HG02610 (cell line): Measurements from ENCODE around the gene LTK.
"Not testable (repeated sequence)": the region's sequence is repeated elsewhere in the genome, so short reads cannot be mapped to it uniquely, and the experiment has no call there.

Experiments
- ATAC-seq: cut with Tn5 transposase; IDR thresholded peaks from one replicate; pipeline ENCODE4 v1.9.1; 2021; ENCODE audit warnings: mild to moderate bottlenecking, moderate library complexity; ENCODE audit not compliant: unreplicated experiment

Gene LTK

GRCh38 chr15:41480396-41481140 lies 33.1 kb downstream of the LTK start:
- ATAC-seq = no peak

- no peak for ATAC-seq
Observed at GRCh38 chr15:41476416-41477048, 37.1 kb downstream of the LTK start.

GRCh38 chr15:41474941-41475340 lies 38.7 kb downstream of the LTK start:
- no peak for ATAC-seq

GRCh38 chr15:41474436-41474835 lies 39.2 kb downstream of the LTK start:
- ATAC-seq = no peak

- no peak for ATAC-seq
Observed at GRCh38 chr15:41473418-41473817, 40.2 kb downstream of the LTK start.

GRCh38 chr15:41469644-41470043 lies 44.0 kb downstream of the LTK start:
- ATAC-seq = not testable (repeated sequence)

GRCh38 chr15:41466711-41467110 lies 46.9 kb downstream of the LTK start:
- no peak for ATAC-seq

GRCh38 chr15:41465822-41466421 lies 47.7 kb downstream of the LTK start:
- ATAC-seq = no peak

- no peak for ATAC-seq
Observed at GRCh38 chr15:41464889-41465580, 48.6 kb downstream of the LTK start.

GRCh38 chr15:41462084-41462795 lies 51.4 kb downstream of the LTK start:
- ATAC-seq = no peak
